ENCODE data around the gene TRUB2. TPM values are rescaled to one million over a fixed set of nuclear protein-coding genes. Genes with fewer than 3 reads are reported as not detected.

Gene TRUB2
- total RNA-seq, 1 donor from 2014 or later: 27.0 TPM

GRCh38 chr9:128293091-128293490 lies 29.2 kb downstream of the TRUB2 start:
- no peak overlapping the region for H3K4me3 Mint-ChIP-seq (ENCODE audit: unreplicated experiment)
- H3K36me3 Mint-ChIP-seq (ENCODE audit: unreplicated experiment): peaks cover 3% of the 10 kb centered on the region
- H3K27me3 Mint-ChIP-seq (ENCODE audit: unreplicated experiment): no peaks in the 10 kb centered on the region
- peaks cover 6% of the 10 kb centered on the region for H3K4me1 Mint-ChIP-seq (ENCODE audit: unreplicated experiment)
- DNase-seq (ENCODE audit: extremely low spot score, unreplicated experiment): no peak
- H3K9me3 Mint-ChIP-seq (ENCODE audit: unreplicated experiment): no peaks in the 10 kb centered on the region
- TF ChIP-seq CTCF (IDR thresholded peaks at IDR 0.05): no peak
- no peak overlapping the region for H3K27ac Mint-ChIP-seq (ENCODE audit: unreplicated experiment)

- peaks cover 3% of the 10 kb centered on the region for H3K36me3 Mint-ChIP-seq (ENCODE audit: unreplicated experiment)
- no peaks in the 10 kb centered on the region for H3K9me3 Mint-ChIP-seq (ENCODE audit: unreplicated experiment)
- H3K4me1 Mint-ChIP-seq (ENCODE audit: unreplicated experiment): peaks cover 6% of the 10 kb centered on the region
- no peak for DNase-seq (ENCODE audit: extremely low spot score, unreplicated experiment)
- no peak for TF ChIP-seq CTCF (IDR thresholded peaks at IDR 0.05)
- no peak overlapping the region for H3K4me3 Mint-ChIP-seq (ENCODE audit: unreplicated experiment)
- H3K27ac Mint-ChIP-seq (ENCODE audit: unreplicated experiment): no peak overlapping the region
- no peaks in the 10 kb centered on the region for H3K27me3 Mint-ChIP-seq (ENCODE audit: unreplicated experiment)
Measured at GRCh38 chr9:128292009-128292408, 30.2 kb downstream of the TRUB2 start.

- H3K27me3 Mint-ChIP-seq (ENCODE audit: unreplicated experiment): no peaks in the 10 kb centered on the region
- H3K9me3 Mint-ChIP-seq (ENCODE audit: unreplicated experiment): no peaks in the 10 kb centered on the region
- no peak overlapping the region for H3K27ac Mint-ChIP-seq (ENCODE audit: unreplicated experiment)
- H3K4me3 Mint-ChIP-seq (ENCODE audit: unreplicated experiment): no peak overlapping the region
- H3K4me1 Mint-ChIP-seq (ENCODE audit: unreplicated experiment): no peaks in the 10 kb centered on the region
- no peak for DNase-seq (ENCODE audit: extremely low spot score, unreplicated experiment)
- no peak for TF ChIP-seq CTCF (IDR thresholded peaks at IDR 0.05)
- H3K36me3 Mint-ChIP-seq (ENCODE audit: unreplicated experiment): peaks cover 7% of the 10 kb centered on the region
Measured at GRCh38 chr9:128288273-128289004, 33.8 kb downstream of the TRUB2 start.

- no peaks in the 10 kb centered on the region for H3K4me1 Mint-ChIP-seq (ENCODE audit: unreplicated experiment)
- no peak overlapping the region for H3K27ac Mint-ChIP-seq (ENCODE audit: unreplicated experiment)
- H3K9me3 Mint-ChIP-seq (ENCODE audit: unreplicated experiment): no peaks in the 10 kb centered on the region
- peaks cover 7% of the 10 kb centered on the region for H3K36me3 Mint-ChIP-seq (ENCODE audit: unreplicated experiment)
- no peak overlapping the region for H3K4me3 Mint-ChIP-seq (ENCODE audit: unreplicated experiment)
- H3K27me3 Mint-ChIP-seq (ENCODE audit: unreplicated experiment): no peaks in the 10 kb centered on the region
- no peak for DNase-seq (ENCODE audit: extremely low spot score, unreplicated experiment)
- TF ChIP-seq CTCF (IDR thresholded peaks at IDR 0.05): no peak
Measured at GRCh38 chr9:128286440-128286839, 35.8 kb downstream of the TRUB2 start.

- H3K4me3 Mint-ChIP-seq (ENCODE audit: unreplicated experiment): no peak overlapping the region
- peaks cover 12% of the 10 kb centered on the region for H3K36me3 Mint-ChIP-seq (ENCODE audit: unreplicated experiment)
- H3K9me3 Mint-ChIP-seq (ENCODE audit: unreplicated experiment): no peaks in the 10 kb centered on the region
- DNase-seq (ENCODE audit: extremely low spot score, unreplicated experiment): no peak
- no peaks in the 10 kb centered on the region for H3K27me3 Mint-ChIP-seq (ENCODE audit: unreplicated experiment)
- no peak overlapping the region for H3K27ac Mint-ChIP-seq (ENCODE audit: unreplicated experiment)
- TF ChIP-seq CTCF (IDR thresholded peaks at IDR 0.05): no peak
- H3K4me1 Mint-ChIP-seq (ENCODE audit: unreplicated experiment): no peaks in the 10 kb centered on the region
Measured at GRCh38 chr9:128285033-128285784, 37.0 kb downstream of the TRUB2 start.

Data from osteocyte (in vitro differentiated cells).